ENCODE results near the gene SEL1L3. TPM values are rescaled to one million over a fixed set of nuclear protein-coding genes. Genes with fewer than 3 reads are reported as not detected.

The SEL1L3 gene
- total and polyA plus RNA-seq, 9 of the 15 experiments (the other 6 are each of a cell fraction or from before 2014, with no cell fraction given), result 10.0 to 44.3 (median 21.6) TPM

DNA sequence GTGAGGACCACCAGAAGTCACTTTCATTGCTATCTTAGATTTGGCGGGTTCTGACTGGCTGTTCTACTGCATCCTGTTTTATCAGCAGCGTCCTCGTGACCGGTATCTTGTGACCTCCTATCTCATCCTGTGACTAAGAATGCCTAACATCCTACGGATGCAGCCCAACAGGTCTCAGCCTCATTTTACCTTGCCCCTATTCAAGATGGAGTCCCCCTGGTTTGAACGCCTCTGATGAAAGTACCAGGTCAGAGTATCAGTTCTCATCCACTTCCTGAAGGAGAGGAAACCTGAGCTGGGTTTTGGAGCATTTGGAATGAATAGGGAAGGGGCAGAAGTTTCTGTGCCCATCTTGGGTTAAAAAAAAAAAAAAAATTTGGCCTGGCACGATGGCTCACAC, 136.9 kb downstream of the SEL1L3 start (continued):
- TF ChIP-seq ZNF449 (CRISPR knock-in tag; IDR thresholded peaks at IDR 0.05) (peak; percentile 72), NFE2L1 (tag; IDR thresholded peaks at IDR 0.05; ENCODE audit: borderline replicate concordance, low read depth) (no peak), ZNF274 (IDR thresholded peaks at IDR 0.05; ENCODE audit: borderline replicate concordance, low read depth, low read length) (no peak), ZNF644 (tag; IDR thresholded peaks at IDR 0.05; ENCODE audit: low read depth) (peak; percentile 66; the same call in 1 of the 2 replicates), ZNF76 (CRISPR knock-in tag; IDR thresholded peaks at IDR 0.05; ENCODE audit: borderline replicate concordance) (0 out of 2 replicates have a peak, but pooled peaks have one; percentile 41), HIVEP1 (CRISPR knock-in tag; IDR thresholded peaks at IDR 0.05) (0 out of 2 replicates have a peak, but pooled peaks have one; percentile 9), USF2 (CRISPR knock-in tag; IDR thresholded peaks at IDR 0.05) (peak; percentile 32; the same call in 1 of the 2 replicates), SMARCC2 (IDR thresholded peaks at IDR 0.05; ENCODE audit: low read depth) (no peak), ZNF184 (CRISPR knock-in tag; IDR thresholded peaks at IDR 0.05) (no peak), ZKSCAN3 (CRISPR knock-in tag; IDR thresholded peaks at IDR 0.05) (no peak), POLR2AphosphoS2 (IDR thresholded peaks at IDR 0.05; ENCODE audit: low read length) (no peak), SRF (CRISPR knock-in tag; IDR thresholded peaks at IDR 0.05) (no peak), TAF9B (IDR thresholded peaks at IDR 0.05; ENCODE audit: partially characterized antibody) (no peak), KDM2B (CRISPR knock-in tag; IDR thresholded peaks at IDR 0.05) (no peak), ZNF584 (CRISPR knock-in tag; IDR thresholded peaks at IDR 0.05; ENCODE audit: low read depth) (no peak; the same call in 1 of the 2 replicates), ZNF431 (CRISPR knock-in tag; IDR thresholded peaks at IDR 0.05) (no peak)
- TF ChIP-seq, protein P1, sequence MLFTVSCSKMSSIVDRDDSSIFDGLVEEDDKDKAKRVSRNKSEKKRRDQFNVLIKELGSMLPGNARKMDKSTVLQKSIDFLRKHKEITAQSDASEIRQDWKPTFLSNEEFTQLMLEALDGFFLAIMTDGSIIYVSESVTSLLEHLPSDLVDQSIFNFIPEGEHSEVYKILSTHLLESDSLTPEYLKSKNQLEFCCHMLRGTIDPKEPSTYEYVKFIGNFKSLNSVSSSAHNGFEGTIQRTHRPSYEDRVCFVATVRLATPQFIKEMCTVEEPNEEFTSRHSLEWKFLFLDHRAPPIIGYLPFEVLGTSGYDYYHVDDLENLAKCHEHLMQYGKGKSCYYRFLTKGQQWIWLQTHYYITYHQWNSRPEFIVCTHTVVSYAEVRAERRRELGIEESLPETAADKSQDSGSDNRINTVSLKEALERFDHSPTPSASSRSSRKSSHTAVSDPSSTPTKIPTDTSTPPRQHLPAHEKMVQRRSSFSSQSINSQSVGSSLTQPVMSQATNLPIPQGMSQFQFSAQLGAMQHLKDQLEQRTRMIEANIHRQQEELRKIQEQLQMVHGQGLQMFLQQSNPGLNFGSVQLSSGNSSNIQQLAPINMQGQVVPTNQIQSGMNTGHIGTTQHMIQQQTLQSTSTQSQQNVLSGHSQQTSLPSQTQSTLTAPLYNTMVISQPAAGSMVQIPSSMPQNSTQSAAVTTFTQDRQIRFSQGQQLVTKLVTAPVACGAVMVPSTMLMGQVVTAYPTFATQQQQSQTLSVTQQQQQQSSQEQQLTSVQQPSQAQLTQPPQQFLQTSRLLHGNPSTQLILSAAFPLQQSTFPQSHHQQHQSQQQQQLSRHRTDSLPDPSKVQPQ (CRISPR knock-in tag; IDR thresholded peaks at IDR 0.05; ENCODE audit: borderline replicate concordance), result no peak
- TF ChIP-seq, protein P2, sequence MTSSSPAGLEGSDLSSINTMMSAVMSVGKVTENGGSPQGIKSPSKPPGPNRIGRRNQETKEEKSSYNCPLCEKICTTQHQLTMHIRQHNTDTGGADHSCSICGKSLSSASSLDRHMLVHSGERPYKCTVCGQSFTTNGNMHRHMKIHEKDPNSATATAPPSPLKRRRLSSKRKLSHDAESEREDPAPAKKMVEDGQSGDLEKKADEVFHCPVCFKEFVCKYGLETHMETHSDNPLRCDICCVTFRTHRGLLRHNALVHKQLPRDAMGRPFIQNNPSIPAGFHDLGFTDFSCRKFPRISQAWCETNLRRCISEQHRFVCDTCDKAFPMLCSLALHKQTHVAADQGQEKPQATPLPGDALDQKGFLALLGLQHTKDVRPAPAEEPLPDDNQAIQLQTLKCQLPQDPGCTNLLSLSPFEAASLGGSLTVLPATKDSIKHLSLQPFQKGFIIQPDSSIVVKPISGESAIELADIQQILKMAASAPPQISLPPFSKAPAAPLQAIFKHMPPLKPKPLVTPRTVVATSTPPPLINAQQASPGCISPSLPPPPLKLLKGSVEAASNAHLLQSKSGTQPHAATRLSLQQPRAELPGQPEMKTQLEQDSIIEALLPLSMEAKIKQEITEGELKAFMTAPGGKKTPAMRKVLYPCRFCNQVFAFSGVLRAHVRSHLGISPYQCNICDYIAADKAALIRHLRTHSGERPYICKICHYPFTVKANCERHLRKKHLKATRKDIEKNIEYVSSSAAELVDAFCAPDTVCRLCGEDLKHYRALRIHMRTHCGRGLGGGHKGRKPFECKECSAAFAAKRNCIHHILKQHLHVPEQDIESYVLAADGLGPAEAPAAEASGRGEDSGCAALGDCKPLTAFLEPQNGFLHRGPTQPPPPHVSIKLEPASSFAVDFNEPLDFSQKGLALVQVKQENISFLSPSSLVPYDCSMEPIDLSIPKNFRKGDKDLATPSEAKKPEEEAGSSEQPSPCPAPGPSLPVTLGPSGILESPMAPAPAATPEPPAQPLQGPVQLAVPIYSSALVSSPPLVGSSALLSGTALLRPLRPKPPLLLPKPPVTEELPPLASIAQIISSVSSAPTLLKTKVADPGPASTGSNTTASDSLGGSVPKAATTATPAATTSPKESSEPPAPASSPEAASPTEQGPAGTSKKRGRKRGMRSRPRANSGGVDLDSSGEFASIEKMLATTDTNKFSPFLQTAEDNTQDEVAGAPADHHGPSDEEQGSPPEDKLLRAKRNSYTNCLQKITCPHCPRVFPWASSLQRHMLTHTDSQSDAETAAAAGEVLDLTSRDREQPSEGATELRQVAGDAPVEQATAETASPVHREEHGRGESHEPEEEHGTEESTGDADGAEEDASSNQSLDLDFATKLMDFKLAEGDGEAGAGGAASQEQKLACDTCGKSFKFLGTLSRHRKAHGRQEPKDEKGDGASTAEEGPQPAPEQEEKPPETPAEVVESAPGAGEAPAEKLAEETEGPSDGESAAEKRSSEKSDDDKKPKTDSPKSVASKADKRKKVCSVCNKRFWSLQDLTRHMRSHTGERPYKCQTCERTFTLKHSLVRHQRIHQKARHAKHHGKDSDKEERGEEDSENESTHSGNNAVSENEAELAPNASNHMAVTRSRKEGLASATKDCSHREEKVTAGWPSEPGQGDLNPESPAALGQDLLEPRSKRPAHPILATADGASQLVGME (CRISPR knock-in tag; IDR thresholded peaks at IDR 0.05), result peak; percentile 78; the same call in 1 of the 2 replicates
